Fibroblast of pulmonary artery (primary cell): ENCODE data around the gene NOC2L.

Experiments used
- DNase-seq: peaks from one replicate; pipeline ENCODE4 v3.0.0-alpha.2; 2010; ENCODE audit warnings: low read depth
- H3K4me3 ChIP-seq: replicated peaks from 2 replicates; pipeline ENCODE4 v1.5.1; 2011; ENCODE audit warnings: low read depth, mild to moderate bottlenecking, control low read depth, low read length, moderate library complexity
- TF ChIP-seq, protein P1 (sequence below): IDR thresholded peaks from 2 replicates; pipeline ENCODE4 v1.5.1; 2011; ENCODE audit warnings: mild to moderate bottlenecking, control low read depth, low read length, inconsistent platforms; ENCODE audit errors: missing control alignments

Gene NOC2L

DNA sequence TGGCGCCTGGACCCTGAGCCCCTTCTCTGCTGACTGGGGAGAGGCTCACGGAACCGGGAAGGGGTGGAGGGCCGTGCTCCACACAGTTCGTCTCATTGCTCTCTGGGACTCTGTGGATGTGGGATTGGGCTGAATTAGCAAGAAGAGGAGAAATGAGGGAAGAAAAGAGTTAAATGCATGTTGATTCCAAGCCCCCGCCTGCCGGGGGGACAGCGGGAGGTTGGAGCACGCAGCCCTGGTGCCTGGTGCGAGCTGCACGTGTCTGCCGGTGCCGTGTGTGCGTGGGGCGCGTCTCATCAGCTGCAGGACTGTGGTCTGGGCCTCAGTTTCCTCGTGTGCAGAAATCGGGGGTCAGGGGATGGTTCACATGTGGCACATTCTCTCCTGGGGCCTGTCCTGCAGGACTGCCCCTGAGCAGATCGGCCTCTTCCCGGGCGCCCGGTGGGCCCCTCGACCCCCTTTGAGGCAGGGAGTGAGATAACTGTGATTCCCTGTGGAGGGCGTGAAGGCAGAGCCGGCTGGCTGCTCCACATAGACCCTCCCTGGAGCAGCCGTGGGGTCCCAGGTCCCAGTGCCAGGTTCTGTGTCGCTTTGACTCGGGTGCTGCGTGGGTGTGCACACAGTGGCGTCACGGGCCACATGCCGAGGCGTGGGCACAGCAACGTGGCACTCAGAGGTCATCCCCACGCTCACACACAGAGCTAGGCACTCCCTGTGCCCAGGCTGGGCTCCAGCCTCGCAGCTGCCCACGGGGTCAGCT lies 23.9 kb downstream of the NOC2L start:
- TF ChIP-seq, protein P1, sequence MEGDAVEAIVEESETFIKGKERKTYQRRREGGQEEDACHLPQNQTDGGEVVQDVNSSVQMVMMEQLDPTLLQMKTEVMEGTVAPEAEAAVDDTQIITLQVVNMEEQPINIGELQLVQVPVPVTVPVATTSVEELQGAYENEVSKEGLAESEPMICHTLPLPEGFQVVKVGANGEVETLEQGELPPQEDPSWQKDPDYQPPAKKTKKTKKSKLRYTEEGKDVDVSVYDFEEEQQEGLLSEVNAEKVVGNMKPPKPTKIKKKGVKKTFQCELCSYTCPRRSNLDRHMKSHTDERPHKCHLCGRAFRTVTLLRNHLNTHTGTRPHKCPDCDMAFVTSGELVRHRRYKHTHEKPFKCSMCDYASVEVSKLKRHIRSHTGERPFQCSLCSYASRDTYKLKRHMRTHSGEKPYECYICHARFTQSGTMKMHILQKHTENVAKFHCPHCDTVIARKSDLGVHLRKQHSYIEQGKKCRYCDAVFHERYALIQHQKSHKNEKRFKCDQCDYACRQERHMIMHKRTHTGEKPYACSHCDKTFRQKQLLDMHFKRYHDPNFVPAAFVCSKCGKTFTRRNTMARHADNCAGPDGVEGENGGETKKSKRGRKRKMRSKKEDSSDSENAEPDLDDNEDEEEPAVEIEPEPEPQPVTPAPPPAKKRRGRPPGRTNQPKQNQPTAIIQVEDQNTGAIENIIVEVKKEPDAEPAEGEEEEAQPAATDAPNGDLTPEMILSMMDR = no peak
- DNase-seq = no peak
- no peak overlapping the region for H3K4me3 ChIP-seq

DNA sequence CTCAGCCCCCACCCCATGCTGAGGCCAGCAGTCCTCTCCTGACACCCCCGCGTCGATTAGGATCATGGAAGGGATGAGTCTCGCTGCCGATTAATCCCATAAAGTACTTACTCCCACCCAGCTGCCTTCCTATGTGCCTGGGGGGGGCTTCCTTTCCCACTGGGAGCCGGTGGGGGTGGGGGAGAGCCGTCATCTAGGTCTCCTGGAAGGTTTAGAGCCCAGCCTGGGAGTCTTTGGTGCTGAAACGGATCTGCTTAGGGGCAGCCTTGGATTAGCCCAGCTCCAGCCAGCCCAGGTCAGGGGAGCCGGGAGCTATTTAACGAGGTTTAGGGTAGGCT lies 25.5 kb downstream of the NOC2L start:
- H3K4me3 ChIP-seq = no peak overlapping the region
- TF ChIP-seq, protein P1 = no peak
- DNase-seq = no peak

GRCh38 chr1:932776-933602 lies 26.1 kb downstream of the NOC2L start:
- TF ChIP-seq, protein P1 = no peak
- no peak overlapping the region for H3K4me3 ChIP-seq
- DNase-seq = no peak

- TF ChIP-seq, protein P1 = no peak
- no peak overlapping the region for H3K4me3 ChIP-seq
- no peak for DNase-seq
These were observed 26.9 kb downstream of the NOC2L start for GRCh38 chr1:932173-932510.

DNA sequence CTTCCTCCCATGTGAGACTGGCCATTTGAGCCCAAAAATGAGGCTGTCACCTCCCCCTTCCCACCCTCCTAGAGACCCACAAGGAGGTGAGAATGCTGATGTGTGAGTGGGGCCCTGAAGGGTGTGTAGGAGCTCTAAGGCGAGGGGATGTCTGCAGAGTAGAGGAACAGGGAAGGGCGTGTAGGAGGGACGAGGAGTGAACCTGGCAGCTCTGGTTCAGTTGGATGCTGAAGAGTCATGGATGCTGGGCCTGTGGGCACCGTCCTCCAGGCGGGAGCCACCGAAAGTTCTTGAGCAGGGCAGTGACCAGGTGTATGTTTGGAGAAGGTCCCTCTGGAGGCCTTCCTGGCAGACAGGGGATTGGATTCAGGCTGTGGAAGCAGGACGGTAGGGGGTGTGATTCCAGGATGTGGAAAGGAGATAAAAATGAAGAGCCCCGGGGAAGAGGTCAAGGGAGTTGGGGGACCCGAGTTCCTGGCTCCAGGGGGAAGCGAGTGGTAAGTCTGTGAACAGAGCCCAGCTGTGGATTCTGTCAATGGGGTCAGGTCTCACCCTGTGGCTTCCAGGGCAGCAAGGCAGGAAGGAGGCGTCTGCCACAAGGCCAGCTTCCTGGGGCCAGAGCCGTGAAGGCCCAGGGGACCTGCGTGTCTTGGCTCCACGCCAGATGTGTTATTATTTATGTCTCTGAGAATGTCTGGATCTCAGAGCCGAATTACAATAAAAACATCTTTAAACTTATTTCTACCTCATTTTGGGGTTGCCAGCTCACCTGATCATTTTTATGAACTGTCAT lies 27.5 kb downstream of the NOC2L start:
- no peak for DNase-seq
- no peak overlapping the region for H3K4me3 ChIP-seq
- TF ChIP-seq, protein P1 = no peak

GRCh38 chr1:930633-931138 lies 28.4 kb downstream of the NOC2L start:
- H3K4me3 ChIP-seq = no peak overlapping the region
- TF ChIP-seq, protein P1 = no peak
- DNase-seq = no peak
